H9 (cell line): ENCODE results near the gene LRP1B. TPM values are rescaled to one million over a fixed set of nuclear protein-coding genes. Genes with fewer than 3 reads are reported as not detected.
A peak's percentile ranks its signal among the peaks of the same experiment; 100 is the strongest.

Source experiments
- DNase-seq: peaks from one replicate; pipeline ENCODE4 v3.0.0-alpha.2; 2017
- H2AFZ ChIP-seq: one replicate; pipeline ENCODE4 v1.6.1; 2013; ENCODE audit warnings: mild to moderate bottlenecking, low read length, control low read depth, moderate library complexity
- H2AK5ac ChIP-seq: 2 replicates; pipeline ENCODE4 v1.6.1; 2013; ENCODE audit warnings: low read length, control low read depth, mixed read lengths; ENCODE audit not compliant: insufficient read length
- H2BK120ac ChIP-seq: one replicate; pipeline ENCODE4 v1.6.1; 2013; ENCODE audit warnings: low read depth, mild to moderate bottlenecking, low read length, control low read depth, inconsistent platforms; ENCODE audit not compliant: poor library complexity, severe bottlenecking
- H2BK12ac ChIP-seq: 2 replicates; pipeline ENCODE4 v1.6.1; 2013; ENCODE audit warnings: low read length, control low read depth, mixed read lengths, low read depth; ENCODE audit not compliant: insufficient read length
- H2BK15ac ChIP-seq: 2 replicates; pipeline ENCODE4 v1.6.1; 2013; ENCODE audit warnings: low read depth, low read length, control low read depth
- H2BK20ac ChIP-seq: one replicate; pipeline ENCODE4 v1.6.1; 2013; ENCODE audit warnings: low read depth, mild to moderate bottlenecking, low read length, control low read depth, inconsistent platforms; ENCODE audit not compliant: poor library complexity, severe bottlenecking
- H2BK5ac ChIP-seq: 2 replicates; pipeline ENCODE4 v1.6.1; 2013; ENCODE audit warnings: low read length, control low read depth, mixed read lengths; ENCODE audit not compliant: insufficient read length
- H3K14ac ChIP-seq: 2 replicates; pipeline ENCODE4 v1.6.1; 2013; ENCODE audit warnings: low read length, control low read depth; ENCODE audit not compliant: insufficient read depth
- H3K18ac ChIP-seq: 2 replicates; pipeline ENCODE4 v1.6.1; 2013; ENCODE audit warnings: low read depth, mild to moderate bottlenecking, mixed read lengths, low read length, control low read depth; ENCODE audit not compliant: insufficient read length
- H3K23ac ChIP-seq: 2 replicates; pipeline ENCODE4 v1.6.1; 2013; ENCODE audit warnings: low read length, control low read depth, mixed read lengths, low read depth; ENCODE audit not compliant: insufficient read length
- H3K23me2 ChIP-seq: 2 replicates; pipeline ENCODE4 v1.6.1; 2013; ENCODE audit warnings: low read depth, mild to moderate bottlenecking, mixed read lengths, low read length, control low read depth; ENCODE audit not compliant: insufficient read length, poor library complexity, severe bottlenecking
- H3K27ac ChIP-seq: 2 replicates; pipeline ENCODE4 v1.5.1; 2013; ENCODE audit warnings: low read length, control low read depth, mixed read lengths, low read depth; ENCODE audit not compliant: insufficient read length
- H3K27me3 ChIP-seq: 2 replicates; pipeline ENCODE4 v1.6.1; 2013; ENCODE audit warnings: low read length, control low read depth, inconsistent platforms; ENCODE audit not compliant: insufficient read depth
- H3K4ac ChIP-seq: 2 replicates; pipeline ENCODE4 v1.6.1; 2013; ENCODE audit warnings: low read depth, mild to moderate bottlenecking, control low read depth, inconsistent platforms, low read length, moderate library complexity
- H3K4me1 ChIP-seq: 2 replicates; pipeline ENCODE4 v1.6.1; 2013; ENCODE audit warnings: low read length, control low read depth, inconsistent platforms; ENCODE audit not compliant: insufficient read depth
- H3K4me2 ChIP-seq: 2 replicates; pipeline ENCODE4 v1.6.1; 2013; ENCODE audit warnings: low read length, control low read depth, mixed read lengths; ENCODE audit not compliant: insufficient read length, insufficient read depth
- H3K56ac ChIP-seq: 2 replicates; pipeline ENCODE4 v1.6.1; 2013; ENCODE audit warnings: low read depth, mild to moderate bottlenecking, mixed read lengths, low read length, control low read depth; ENCODE audit not compliant: insufficient read length
- H3K79me1 ChIP-seq: 2 replicates; pipeline ENCODE4 v1.6.1; 2013; ENCODE audit warnings: low read depth, mild to moderate bottlenecking, moderate library complexity, low read length, control low read depth, inconsistent platforms; ENCODE audit not compliant: insufficient read depth, poor library complexity, severe bottlenecking
- H3K79me2 ChIP-seq: 2 replicates; pipeline ENCODE4 v1.6.1; 2013; ENCODE audit warnings: low read length, control low read depth, inconsistent platforms; ENCODE audit not compliant: insufficient read depth
- H3K9ac ChIP-seq: 2 replicates; pipeline ENCODE4 v1.6.1; 2013; ENCODE audit warnings: low read length, control low read depth, mixed read lengths; ENCODE audit not compliant: insufficient read length; ENCODE audit errors: extremely low read depth
- H3K9me3 ChIP-seq: one replicate; pipeline ENCODE4 v1.6.1; 2013; ENCODE audit warnings: low read depth, low read length, inconsistent platforms; ENCODE audit not compliant: control insufficient read depth
- H3T11ph ChIP-seq: one replicate; pipeline ENCODE4 v1.6.1; 2013; ENCODE audit warnings: mild to moderate bottlenecking, low read length, control low read depth, inconsistent platforms
- H4K20me1 ChIP-seq: one replicate; pipeline ENCODE4 v1.6.1; 2013; ENCODE audit not compliant: control insufficient read depth, insufficient read length, insufficient read depth
- H4K5ac ChIP-seq: 2 replicates; pipeline ENCODE4 v1.6.1; 2013; ENCODE audit warnings: low read depth, mild to moderate bottlenecking, mixed read lengths, low read length, control low read depth; ENCODE audit not compliant: insufficient read length
- H4K8ac ChIP-seq: replicated peaks from 2 replicates; pipeline ENCODE4 v1.6.1; 2013; ENCODE audit warnings: low read length, control low read depth, mixed read lengths, low read depth; ENCODE audit not compliant: insufficient read length
- H4K91ac ChIP-seq: 2 replicates; pipeline ENCODE4 v1.6.1; 2013; ENCODE audit warnings: low read depth, mild to moderate bottlenecking, moderate library complexity, mixed read lengths, low read length, control low read depth; ENCODE audit not compliant: insufficient read length
- H3K27ac Mint-ChIP-seq, 3 experiments: 2 replicates in 2 of 3; 3 replicates in 1 of 3; pipeline ENCODE4 v1.8.0; 2020 to 2021; ENCODE audit warnings: mixed read lengths in 3 of 3, mild to moderate bottlenecking in 1 of 3, moderate library complexity in 1 of 3
- H3K27me3 Mint-ChIP-seq: 2 replicates; pipeline ENCODE4 v1.8.0; 2021; ENCODE audit warnings: low read depth, mild to moderate bottlenecking, moderate library complexity, mixed read lengths
- H3K36me3 Mint-ChIP-seq, 3 experiments: 2 replicates in 2 of 3; 3 replicates in 1 of 3; pipeline ENCODE4 v1.8.0; 2020 to 2021; ENCODE audit warnings: low read depth in 3 of 3, mixed read lengths in 3 of 3; ENCODE audit not compliant: insufficient read depth in 1 of 3
- H3K4me1 Mint-ChIP-seq, 2 experiments: 2 replicates each; pipeline ENCODE4 v1.8.0; 2020; ENCODE audit warnings: mixed read lengths in 2 of 2
- H3K4me3 Mint-ChIP-seq, 2 experiments: 2 replicates in 1 of 2; 3 replicates in 1 of 2; pipeline ENCODE4 v1.8.0; 2020 to 2021; ENCODE audit warnings: mild to moderate bottlenecking in 2 of 2, mixed read lengths in 2 of 2, moderate library complexity in 1 of 2
- H3K9me3 Mint-ChIP-seq, 2 experiments: 2 replicates in 1 of 2; 3 replicates in 1 of 2; pipeline ENCODE4 v1.8.0; 2020; ENCODE audit warnings: mild to moderate bottlenecking in 2 of 2, mixed read lengths in 2 of 2, moderate library complexity in 1 of 2
- WGBS: extraction: QIAGEN DNeasy Blood & Tissue Kit; methylation state at CpG from one replicate; pipeline ENCODE4 v1.1.7; 2013; ENCODE audit warnings: missing lambda C conversion rate, low lambda C conversion rate, mixed read lengths; ENCODE audit not compliant: insufficient read length; ENCODE audit errors: extremely low coverage; 5-methylcytosine and 5-hydroxymethylcytosine counted together
- total RNA-seq: library from RNA; stranded (reverse); gene quantifications from 2 replicates; pipeline ENCODE4 v1.2.1, GENCODE V29; 2021
- TF ChIP-seq, protein P1 (sequence below): fragments of 200-600 bp; sonication (generic); conservative IDR thresholded peaks from 3 replicates; pipeline ENCODE4 v1.8.0; 2021; ENCODE audit warnings: antibody characterized with exemption, mild to moderate bottlenecking

The LRP1B gene
- total RNA-seq, 1 experiment from 2014 or later: not detected

DNA sequence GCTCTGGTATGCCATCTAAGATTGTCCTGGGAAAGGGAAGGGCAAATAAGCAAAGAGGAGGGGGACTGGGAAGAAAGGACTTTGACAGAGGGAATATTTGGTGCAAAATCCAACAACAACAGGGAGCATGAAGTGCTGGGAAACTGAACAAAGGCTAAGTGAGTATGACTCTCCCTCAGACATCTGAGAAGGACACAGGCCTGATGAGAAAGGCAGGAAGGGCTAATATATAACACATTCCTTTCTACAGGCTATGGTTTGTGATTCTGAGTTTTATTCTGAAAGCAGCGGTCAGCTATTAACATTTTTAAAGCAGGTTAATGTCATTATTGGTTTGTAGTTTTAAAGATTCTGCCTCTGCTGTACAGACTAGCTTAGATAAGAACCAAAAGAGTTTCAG, 1579.5 kb downstream of the LRP1B start:
- H3K27ac ChIP-seq: no peak overlapping the region
- no peak overlapping the region for H2BK15ac ChIP-seq
- no peaks in the 10 kb centered on the region for H3K79me2 ChIP-seq
- WGBS: no CpG with 5 or more reads among the region's 1 CpG
- no peak overlapping the region for H2BK12ac ChIP-seq
- Mint-ChIP-seq H3K4me3 (no peak overlapping the region), H3K4me1 (no peaks in the 10 kb centered on the region; a peak in 1 of 4 replicates), H3K27me3 (no peaks in the 10 kb centered on the region), H3K36me3 (no peaks in the 10 kb centered on the region), H3K27ac (peak overlapping the region in 2 of 3 experiments; percentile 53 to 87; a peak in 3 of 7 replicates), H3K9me3 (no peaks in the 10 kb centered on the region)
- no peak overlapping the region for H3K56ac ChIP-seq
- no peak overlapping the region for H2BK120ac ChIP-seq
- no peak overlapping the region for H3K14ac ChIP-seq
- no peak overlapping the region for H3T11ph ChIP-seq
- no peaks in the 10 kb centered on the region for H3K9me3 ChIP-seq
- no peak overlapping the region for H3K18ac ChIP-seq
- no peak for DNase-seq
- no peak overlapping the region for H3K4me2 ChIP-seq
- no peak overlapping the region for H2BK20ac ChIP-seq
- TF ChIP-seq, protein P1, sequence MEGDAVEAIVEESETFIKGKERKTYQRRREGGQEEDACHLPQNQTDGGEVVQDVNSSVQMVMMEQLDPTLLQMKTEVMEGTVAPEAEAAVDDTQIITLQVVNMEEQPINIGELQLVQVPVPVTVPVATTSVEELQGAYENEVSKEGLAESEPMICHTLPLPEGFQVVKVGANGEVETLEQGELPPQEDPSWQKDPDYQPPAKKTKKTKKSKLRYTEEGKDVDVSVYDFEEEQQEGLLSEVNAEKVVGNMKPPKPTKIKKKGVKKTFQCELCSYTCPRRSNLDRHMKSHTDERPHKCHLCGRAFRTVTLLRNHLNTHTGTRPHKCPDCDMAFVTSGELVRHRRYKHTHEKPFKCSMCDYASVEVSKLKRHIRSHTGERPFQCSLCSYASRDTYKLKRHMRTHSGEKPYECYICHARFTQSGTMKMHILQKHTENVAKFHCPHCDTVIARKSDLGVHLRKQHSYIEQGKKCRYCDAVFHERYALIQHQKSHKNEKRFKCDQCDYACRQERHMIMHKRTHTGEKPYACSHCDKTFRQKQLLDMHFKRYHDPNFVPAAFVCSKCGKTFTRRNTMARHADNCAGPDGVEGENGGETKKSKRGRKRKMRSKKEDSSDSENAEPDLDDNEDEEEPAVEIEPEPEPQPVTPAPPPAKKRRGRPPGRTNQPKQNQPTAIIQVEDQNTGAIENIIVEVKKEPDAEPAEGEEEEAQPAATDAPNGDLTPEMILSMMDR: no peak
- H4K91ac ChIP-seq: no peak overlapping the region
- H3K27me3 ChIP-seq: no peaks in the 10 kb centered on the region
- no peak overlapping the region for H2AFZ ChIP-seq
- no peak overlapping the region for H3K23ac ChIP-seq
- no peaks in the 10 kb centered on the region for H4K20me1 ChIP-seq
- no peaks in the 10 kb centered on the region for H3K79me1 ChIP-seq
- no peaks in the 10 kb centered on the region for H3K4me1 ChIP-seq
- no peaks in the 10 kb centered on the region for H3K23me2 ChIP-seq
- H2BK5ac ChIP-seq: no peak overlapping the region
- H2AK5ac ChIP-seq: no peak overlapping the region
- no peak overlapping the region for H3K9ac ChIP-seq
- no peak overlapping the region for H3K4ac ChIP-seq
- H4K8ac ChIP-seq: no peak overlapping the region
- no peak overlapping the region for H4K5ac ChIP-seq
